GOT3 (cell line): ENCODE results near the gene CD14.
"Not testable (repeated sequence)": the region's sequence is repeated elsewhere in the genome, so short reads cannot be mapped to it uniquely, and the experiment has no call there.

Source experiments
- DNase-seq: peaks from one replicate; lab custom pipeline; 2025; ENCODE audit warnings: mixed read lengths; lab: John Stamatoyannopoulos, UW

Gene CD14

GRCh38 chr5:140596321-140596741 lies 36.6 kb downstream of the CD14 start:
- no peak for DNase-seq

GRCh38 chr5:140595538-140596300 lies 37.3 kb downstream of the CD14 start:
- no peak for DNase-seq

- DNase-seq: no peak
Measured at GRCh38 chr5:140594169-140594568, 38.8 kb downstream of the CD14 start.

GRCh38 chr5:140593070-140593469 lies 39.9 kb downstream of the CD14 start:
- not testable (repeated sequence) for DNase-seq

- DNase-seq: no peak
Measured at GRCh38 chr5:140591747-140592372, 41.1 kb downstream of the CD14 start.

- DNase-seq: no peak
Measured at GRCh38 chr5:140590861-140591260, 42.1 kb downstream of the CD14 start.

GRCh38 chr5:140588311-140589070 lies 44.5 kb downstream of the CD14 start:
- DNase-seq: no peak

- no peak for DNase-seq
Measured at GRCh38 chr5:140587495-140587894, 45.5 kb downstream of the CD14 start.
